ENCODE data around the gene OR2L3.
A peak's percentile ranks its signal among the peaks of the same experiment; 100 is the strongest.

Gene OR2L3

GRCh38 chr1:248046536-248046935, at the start of gene OR2L3:
OR2L3 (plus strand) TSS chr1:248046836; CDS start chr1:248060682, 13,846 bp downstream.
- H3K4me3 ChIP-seq (ENCODE audit: control insufficient read depth, low read depth, low read length) = no peak within 1 kb of the TSS
- DNase-seq (ENCODE audit: low read depth) = no peak
- no peak for TF ChIP-seq CTCF (conservative IDR thresholded peaks at IDR 0.05; ENCODE audit: control insufficient read depth, insufficient read depth, low read depth, low read length)

GRCh38 chr1:247998811-247999210, 47.8 kb upstream of the OR2L3 start:
- H3K4me3 ChIP-seq (ENCODE audit: control insufficient read depth, low read depth, low read length) = no peak overlapping the region
- DNase-seq (ENCODE audit: low read depth) = no peak
- TF ChIP-seq CTCF (conservative IDR thresholded peaks at IDR 0.05; ENCODE audit: control insufficient read depth, insufficient read depth, low read depth, low read length) = no peak

- DNase-seq (ENCODE audit: low read depth) = no peak
- no peak for TF ChIP-seq CTCF (conservative IDR thresholded peaks at IDR 0.05; ENCODE audit: control insufficient read depth, insufficient read depth, low read depth, low read length)
- H3K4me3 ChIP-seq (ENCODE audit: control insufficient read depth, low read depth, low read length) = no peak overlapping the region
Observed at GRCh38 chr1:248000169-248000568, 46.5 kb upstream of the OR2L3 start.

GRCh38 chr1:248007778-248008177, 38.9 kb upstream of the OR2L3 start:
- no peak overlapping the region for H3K4me3 ChIP-seq (ENCODE audit: control insufficient read depth, low read depth, low read length)
- no peak for TF ChIP-seq CTCF (conservative IDR thresholded peaks at IDR 0.05; ENCODE audit: control insufficient read depth, insufficient read depth, low read depth, low read length)
- DNase-seq (ENCODE audit: low read depth) = no peak

- H3K4me3 ChIP-seq (ENCODE audit: control insufficient read depth, low read depth, low read length) = no peak overlapping the region
- TF ChIP-seq CTCF (conservative IDR thresholded peaks at IDR 0.05; ENCODE audit: control insufficient read depth, insufficient read depth, low read depth, low read length) = no peak
- peak; percentile 0 for DNase-seq (ENCODE audit: low read depth)
Observed at GRCh38 chr1:248009681-248010080, 37.0 kb upstream of the OR2L3 start.

- H3K4me3 ChIP-seq (ENCODE audit: control insufficient read depth, low read depth, low read length) = no peak within 1 kb of the TSS
- no peak for TF ChIP-seq CTCF (conservative IDR thresholded peaks at IDR 0.05; ENCODE audit: control insufficient read depth, insufficient read depth, low read depth, low read length)
- no peak for DNase-seq (ENCODE audit: low read depth)
Observed at GRCh38 chr1:248013229-248013710, 33.4 kb upstream of the OR2L3 start, which contains the start of gene OR2L5. OR2L5 (plus strand) TSS chr1:248013660; CDS start chr1:248021948, 8,288 bp downstream.

GRCh38 chr1:248015803-248016202, 30.8 kb upstream of the OR2L3 start:
- no peak for TF ChIP-seq CTCF (conservative IDR thresholded peaks at IDR 0.05; ENCODE audit: control insufficient read depth, insufficient read depth, low read depth, low read length)
- no peak overlapping the region for H3K4me3 ChIP-seq (ENCODE audit: control insufficient read depth, low read depth, low read length)
- no peak for DNase-seq (ENCODE audit: low read depth)

Measured in fibroblast of mammary gland (primary cell).